RCC 7860 (cell line): ENCODE results near the gene AANAT.

ENCODE experiments used
- DNase-seq: peaks from one replicate; pipeline ENCODE4 v3.0.0-alpha.2; 2015; ENCODE audit warnings: low spot score
- FAIRE-seq: peaks from 2 replicates; lab custom pipeline; 2012; peaks lifted over from hg19 to GRCh38; lab: Jason Lieb, UNC

AANAT gene

GRCh38 chr17:76441686-76442340 lies 25.6 kb upstream of the AANAT start:
- DNase-seq (no peak), FAIRE-seq (no peak)

DNA sequence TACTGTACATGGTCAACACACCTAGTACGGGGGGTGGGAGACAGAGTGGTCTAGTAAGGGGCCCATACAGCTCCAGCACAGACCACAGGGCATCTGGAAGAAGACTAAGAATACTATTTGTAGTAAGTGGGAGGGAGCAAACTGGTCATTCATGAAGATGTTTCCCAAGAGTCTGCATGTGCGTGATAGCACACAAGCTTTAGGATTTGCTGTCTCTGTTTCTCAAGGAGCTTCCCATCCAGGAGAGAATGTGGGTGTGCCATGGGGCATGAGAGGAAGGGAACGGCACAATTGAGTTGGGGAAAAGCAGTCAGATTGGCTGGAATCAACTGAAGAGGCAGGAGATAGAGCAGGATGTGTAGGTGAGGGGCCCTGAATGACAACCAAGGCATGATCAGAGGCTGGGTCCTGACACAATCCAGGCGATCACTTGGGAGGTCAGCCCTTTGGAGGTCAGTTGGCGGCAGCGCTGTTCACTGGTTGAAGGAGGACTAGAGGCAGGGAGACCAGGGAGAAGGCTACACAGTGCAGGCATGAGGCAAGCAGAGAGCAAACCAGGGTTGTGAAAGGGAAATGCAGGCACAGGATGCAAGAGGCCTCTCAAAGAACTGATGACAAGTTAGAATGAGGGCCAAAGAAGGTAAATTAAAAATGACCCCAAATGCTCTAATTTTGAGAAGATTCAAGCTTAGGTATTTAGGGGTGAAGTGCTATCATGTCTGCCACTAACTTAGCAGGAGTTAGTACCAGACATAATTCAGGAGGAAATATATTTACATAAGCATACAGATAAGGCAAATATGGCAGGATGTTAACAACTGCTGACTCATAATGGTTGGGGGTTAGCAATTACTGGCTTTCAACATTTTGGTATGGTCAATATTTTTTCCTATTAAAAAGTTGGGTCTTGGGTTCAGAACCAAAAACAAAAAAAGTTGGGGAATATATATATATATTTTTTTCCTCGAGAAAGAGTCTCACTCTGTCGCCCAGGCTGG lies 24.8 kb upstream of the AANAT start:
- no peak for DNase-seq
- FAIRE-seq: no peak

DNA sequence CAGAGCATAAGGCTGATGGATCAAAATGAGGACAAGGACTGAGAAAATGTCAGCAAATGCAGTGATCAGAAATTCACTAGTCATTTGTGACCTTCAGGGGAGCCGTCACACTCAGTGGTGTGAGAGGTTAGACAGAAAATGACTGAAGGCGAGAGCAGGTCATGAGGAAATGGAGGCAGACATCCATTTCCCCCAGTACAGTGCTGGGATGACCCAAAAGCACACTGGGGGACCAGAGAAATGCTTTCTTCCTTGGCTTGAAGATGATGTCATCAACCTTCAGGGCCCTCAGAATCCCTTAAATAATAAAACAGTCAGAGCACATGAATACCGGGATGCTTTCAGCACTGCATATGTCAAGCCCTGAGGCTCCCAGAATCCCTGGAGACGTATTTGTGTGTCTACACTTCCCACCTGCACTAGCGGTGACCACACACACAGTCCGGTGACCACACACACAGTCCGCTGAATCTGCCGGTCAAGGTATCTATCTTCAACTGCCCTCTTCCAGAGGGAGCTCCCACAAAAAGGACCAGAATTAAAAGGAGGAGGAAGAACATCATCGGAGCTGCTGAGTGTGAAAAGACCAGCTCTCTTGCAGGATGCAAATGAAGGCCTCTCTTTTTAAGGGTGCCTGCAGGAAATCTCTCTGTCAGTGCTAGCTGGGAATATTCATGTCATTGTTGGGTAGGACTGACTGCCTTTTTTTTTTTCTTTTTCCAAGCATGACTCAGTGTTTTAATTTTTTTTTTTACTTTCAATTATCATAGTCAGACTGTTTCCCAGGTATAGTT lies 22.7 kb upstream of the AANAT start:
- peak; percentile 20 for DNase-seq
- no peak for FAIRE-seq

GRCh38 chr17:76445697-76446448 lies 21.5 kb upstream of the AANAT start:
- no peak for FAIRE-seq

DNA sequence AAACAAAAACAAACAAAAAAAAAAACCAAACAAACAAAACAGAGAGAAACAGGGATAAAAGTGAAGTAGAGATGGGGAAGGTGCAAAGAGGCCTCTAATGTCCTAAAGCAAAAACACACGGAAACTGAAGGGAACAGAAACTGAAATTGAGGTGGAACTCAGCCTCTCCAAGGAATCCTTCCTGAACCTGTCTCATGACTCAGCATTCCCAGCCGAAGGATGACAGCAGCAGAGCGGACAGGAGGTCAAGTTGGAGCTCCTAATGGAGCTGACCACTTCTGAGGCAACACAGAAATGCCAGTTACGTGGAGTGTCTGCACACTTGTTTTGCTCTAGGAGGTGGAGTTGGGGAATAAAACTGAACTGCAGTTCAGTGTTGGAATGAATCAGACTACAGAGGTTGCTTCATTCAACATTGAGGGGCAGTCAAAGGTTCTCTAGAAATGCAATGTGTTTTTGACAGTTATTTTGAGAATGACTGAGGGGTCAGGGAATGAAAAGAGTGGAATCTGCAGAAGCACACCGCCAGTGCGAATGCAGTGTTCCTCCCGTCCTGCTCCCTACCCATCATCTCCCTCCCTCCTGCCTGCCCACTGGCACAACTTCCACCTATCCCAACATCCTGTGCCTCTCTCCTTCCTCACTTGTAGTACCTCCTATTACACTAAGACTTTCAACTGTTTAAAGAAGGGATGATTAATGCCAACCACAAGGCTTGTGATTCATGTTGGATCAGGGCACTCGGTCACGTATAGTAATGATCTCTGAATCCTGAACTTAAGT lies 20.8 kb upstream of the AANAT start:
- DNase-seq: peak; percentile 94
- FAIRE-seq: peak; percentile 98

More at GRCh38 chr17:76445697-76446448, 21.5 kb upstream of the AANAT start:
- DNase-seq: peak; percentile 17

DNA sequence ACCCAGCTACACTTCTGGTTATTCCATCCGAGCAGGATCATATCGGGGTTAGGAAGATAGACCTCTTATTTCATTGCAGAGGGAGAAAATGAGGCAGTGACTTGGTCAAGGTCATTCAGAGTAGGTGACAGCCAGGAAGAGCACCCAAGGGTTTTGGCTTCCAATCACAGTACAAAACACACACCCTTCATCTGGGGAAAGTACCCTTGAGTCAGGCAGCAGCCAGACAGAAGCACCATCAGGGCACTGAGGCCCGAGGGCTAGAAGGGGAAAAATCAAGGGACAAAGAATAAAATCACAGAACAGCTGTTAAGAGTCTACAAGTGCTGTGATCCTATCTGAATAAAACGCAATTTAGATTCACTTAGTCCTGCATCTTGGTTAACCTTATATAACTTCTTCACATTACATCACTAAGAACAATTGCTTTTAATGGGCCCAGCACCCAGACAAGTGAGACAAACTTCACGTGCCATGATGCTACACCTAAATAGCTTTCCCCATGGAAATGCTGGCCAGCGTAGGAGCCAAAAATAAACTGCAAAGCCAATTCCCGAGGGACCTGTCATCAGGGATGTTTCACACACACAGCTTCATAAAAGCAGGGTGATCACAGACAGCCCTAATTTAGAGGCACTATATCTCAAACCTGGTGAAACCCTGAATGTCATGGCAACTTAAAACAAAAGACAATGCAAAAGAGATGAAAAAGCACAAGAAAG lies 19.3 kb upstream of the AANAT start:
- FAIRE-seq (no peak), DNase-seq (no peak)

DNA sequence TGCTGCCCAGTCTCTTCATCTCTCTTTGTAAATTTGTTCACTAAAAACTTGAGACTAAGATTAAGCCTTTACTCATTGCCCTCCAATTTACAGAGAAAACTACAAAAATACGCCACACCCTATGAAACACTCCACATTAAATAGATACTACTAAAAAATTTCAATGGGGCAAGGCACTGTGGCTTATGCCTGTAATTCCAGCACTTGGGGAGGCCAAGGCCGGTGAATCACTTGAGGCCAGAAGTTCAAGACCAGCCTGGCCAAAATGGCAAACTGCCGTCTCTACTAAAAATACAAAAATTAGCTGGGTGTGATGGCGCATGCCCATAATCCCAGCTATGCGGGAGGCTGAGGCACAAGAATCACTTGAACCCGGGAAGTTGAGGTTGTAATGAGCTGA lies 18.3 kb upstream of the AANAT start:
- no peak for FAIRE-seq
- DNase-seq: no peak

- DNase-seq: no peak
- FAIRE-seq: no peak
Observed at GRCh38 chr17:76451506-76451905, 15.9 kb upstream of the AANAT start.

GRCh38 chr17:76452127-76452659 lies 15.2 kb upstream of the AANAT start:
- DNase-seq (no peak), FAIRE-seq (no peak)

GRCh38 chr17:76452660-76453430 lies 14.6 kb upstream of the AANAT start, which contains the start of gene UBE2O:
Gene UBE2O, minus strand, starts transcription at chr17:76453152. Its CDS starts 11 bp downstream, at chr17:76453141.
- peak; percentile 78 for DNase-seq
- no peak for FAIRE-seq

- FAIRE-seq (no peak), DNase-seq (no peak)
Observed at GRCh38 chr17:76453431-76453743, 14.0 kb upstream of the AANAT start.

- peak; percentile 48 for DNase-seq
- FAIRE-seq: no peak
Observed at GRCh38 chr17:76458580-76459490, 8.6 kb upstream of the AANAT start.

- no peak for DNase-seq
- FAIRE-seq: no peak
Observed at GRCh38 chr17:76459674-76460073, 7.7 kb upstream of the AANAT start.

DNA sequence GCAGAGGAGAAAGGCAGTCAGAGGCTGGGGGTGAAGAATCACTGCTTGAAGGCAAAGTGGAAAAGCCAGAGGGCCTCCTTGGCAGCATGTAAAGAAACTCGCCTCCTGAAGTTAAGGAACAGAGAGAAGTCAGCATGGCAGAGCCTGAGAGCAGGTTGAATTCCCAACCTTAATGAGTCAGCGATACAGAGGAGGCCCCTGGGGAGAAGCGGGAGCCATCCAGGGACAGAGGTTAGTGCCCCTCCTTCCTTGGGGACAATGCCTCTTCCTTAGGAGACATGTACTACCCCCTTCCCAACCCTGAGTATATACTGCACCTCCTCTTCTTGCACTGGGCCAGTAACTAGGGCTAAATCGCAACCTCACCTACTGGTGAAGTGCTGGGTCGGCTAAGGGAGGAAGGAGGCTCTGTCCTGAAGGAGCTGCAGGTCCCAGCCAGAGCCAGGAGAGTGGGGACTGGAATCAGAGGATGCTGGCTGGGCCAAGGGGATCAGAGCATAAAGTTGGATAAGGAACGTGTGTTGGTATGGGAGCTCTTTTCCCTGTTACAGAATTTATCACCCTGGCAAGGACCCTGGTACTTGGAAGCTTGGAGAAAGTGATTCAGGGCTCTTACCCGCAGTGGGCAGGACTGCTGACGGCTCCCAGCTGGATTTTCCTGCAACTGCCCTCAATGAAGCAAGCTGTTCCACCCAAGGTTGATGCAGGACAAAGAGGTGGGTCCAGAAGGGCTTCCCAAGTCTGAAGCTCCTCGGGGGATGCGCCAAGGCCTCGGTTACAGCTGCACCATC lies 5.4 kb upstream of the AANAT start:
- FAIRE-seq (no peak), DNase-seq (no peak)

DNA sequence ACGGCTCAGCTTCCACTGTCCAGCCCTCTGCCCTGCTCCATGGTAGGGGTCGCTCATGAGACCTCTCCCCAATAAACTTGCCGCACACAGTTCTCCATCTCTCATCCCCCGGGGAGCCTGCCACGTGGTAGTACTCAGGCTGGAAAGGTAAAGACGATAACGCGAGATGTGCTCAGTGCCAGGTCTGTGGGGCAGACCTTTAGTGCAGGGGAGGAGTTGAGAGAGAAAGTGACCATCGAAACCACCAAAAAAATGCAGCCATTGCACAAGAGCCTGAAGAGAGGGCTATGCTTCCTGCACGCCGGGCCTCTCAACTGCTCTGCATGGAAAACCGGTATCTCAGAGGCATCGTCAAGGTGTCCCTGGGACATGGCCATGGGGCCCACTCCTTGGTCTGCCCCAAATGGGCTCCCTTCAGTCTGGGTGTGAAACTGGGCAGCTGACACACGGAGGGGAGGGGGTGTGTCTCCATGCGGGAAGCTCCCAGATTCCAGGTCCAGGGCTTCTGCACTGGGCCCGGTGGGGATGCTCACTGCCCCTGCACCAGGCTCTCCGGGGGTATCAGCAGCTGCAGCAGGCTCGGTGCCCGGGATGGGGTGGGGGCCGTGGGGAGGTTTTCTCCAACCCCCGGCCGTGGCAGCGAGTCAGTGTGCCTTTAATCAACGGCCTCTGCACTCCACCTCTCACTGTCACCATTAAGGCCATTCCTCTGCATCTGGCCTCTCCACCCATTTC lies 4.7 kb upstream of the AANAT start:
- no peak for FAIRE-seq
- no peak for DNase-seq

DNA sequence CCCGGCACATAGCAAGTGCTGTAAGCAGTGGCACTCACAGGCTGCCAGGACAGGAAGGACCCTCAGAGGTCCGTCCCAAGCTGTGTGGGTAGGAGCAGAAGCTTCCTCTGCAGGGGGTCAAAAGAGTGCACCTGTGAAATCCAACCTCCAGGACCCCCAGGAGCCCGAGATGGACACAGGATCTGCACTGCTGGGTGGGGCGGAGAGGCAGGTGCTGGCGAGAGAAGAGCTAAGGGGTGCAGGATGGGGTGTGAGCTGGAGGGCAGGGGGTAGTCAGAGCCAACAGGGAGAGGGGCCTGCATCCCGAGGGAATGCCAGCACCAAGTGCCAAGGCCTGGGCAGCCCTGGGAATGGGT lies 650 bp upstream of the AANAT start:
- FAIRE-seq (no peak), DNase-seq (no peak)
